ENCODE measurements around the gene CDK14.
A peak's percentile ranks its signal among the peaks of the same experiment; 100 is the strongest.

The CDK14 gene

GRCh38 chr7:90595801-90596670 lies at the start of gene CDK14:
Gene CDK14, plus strand, starts transcription at chr7:90596321. Its CDS starts 307 bp downstream, at chr7:90596628.
- DNase-seq, result peak; percentile 82

GRCh38 chr7:90551036-90551435 lies 45.1 kb upstream of the CDK14 start:
- no peak for DNase-seq

DNA sequence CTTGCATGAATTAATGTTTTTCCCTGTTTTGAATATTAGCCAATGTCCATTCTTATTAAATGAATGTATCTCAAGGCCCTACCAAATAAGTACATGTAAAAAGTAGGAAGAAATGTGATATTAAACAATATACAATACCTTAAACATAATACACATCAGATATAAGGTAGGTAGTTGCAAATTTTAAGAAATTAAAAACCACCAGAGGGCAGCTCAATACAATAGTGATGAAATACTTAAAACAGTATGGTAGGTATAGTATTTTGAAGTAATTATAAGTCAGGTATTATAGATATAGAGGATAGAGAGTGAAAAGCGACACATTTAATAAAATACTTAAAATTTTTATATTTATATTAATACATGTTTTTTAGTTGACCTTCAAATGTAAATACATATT lies 43.6 kb upstream of the CDK14 start:
- DNase-seq, result no peak

GRCh38 chr7:90560730-90561129 lies 35.4 kb upstream of the CDK14 start:
- no peak for DNase-seq

- DNase-seq, result no peak
These were observed 32.8 kb upstream of the CDK14 start for GRCh38 chr7:90563286-90563685.

- DNase-seq, result no peak
These were observed 31.7 kb upstream of the CDK14 start for GRCh38 chr7:90564455-90564854.

GRCh38 chr7:90568213-90568612 lies 27.9 kb upstream of the CDK14 start:
- DNase-seq, result no peak

GRCh38 chr7:90569368-90569767 lies 26.8 kb upstream of the CDK14 start:
- DNase-seq, result no peak

GRCh38 chr7:90570373-90570959 lies 25.7 kb upstream of the CDK14 start:
- no peak for DNase-seq

- no peak for DNase-seq
These were observed 21.8 kb upstream of the CDK14 start for GRCh38 chr7:90574146-90574819.

DNA sequence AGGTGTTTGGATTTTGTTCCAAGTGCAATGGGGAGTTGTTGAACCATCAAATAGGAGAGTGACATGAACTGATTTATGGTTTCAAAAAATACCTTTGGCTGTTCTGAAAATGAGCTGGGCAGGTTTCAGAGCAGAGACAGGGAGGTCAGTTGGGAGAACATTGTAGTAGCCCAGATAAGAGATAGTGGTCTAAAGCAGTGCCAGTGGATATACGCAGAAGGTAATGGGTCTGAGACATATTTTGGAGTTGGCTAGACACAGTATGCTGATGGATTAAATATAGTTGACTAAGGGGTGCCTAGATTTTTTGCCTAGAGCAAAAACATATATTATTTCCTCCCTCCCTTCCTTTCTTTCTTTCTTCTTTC lies 21.3 kb upstream of the CDK14 start:
- no peak for DNase-seq

DNA sequence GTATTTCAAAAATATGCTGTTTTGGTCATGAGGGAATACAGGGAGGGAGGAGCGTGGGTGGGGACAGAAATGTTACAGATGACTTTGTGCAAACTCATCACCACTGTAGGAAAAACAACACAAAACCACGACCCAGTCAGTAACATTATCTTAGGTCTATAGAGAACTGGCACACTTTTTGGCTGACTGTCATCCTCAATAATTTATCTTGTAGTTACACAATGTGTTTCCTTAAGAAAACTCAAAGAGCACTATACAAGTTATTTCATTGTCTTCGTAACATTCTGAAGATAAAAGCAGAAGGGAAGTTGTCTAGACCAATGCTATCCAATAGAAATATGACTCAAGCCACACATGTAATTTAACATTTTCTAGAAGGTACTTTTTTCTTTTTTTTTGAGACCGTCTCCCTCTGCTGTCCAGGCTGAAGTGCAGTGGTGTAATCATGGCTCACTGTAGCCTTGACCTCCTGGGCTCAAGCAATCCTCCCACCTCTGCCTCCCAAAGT lies 16.9 kb upstream of the CDK14 start:
- no peak for DNase-seq

DNA sequence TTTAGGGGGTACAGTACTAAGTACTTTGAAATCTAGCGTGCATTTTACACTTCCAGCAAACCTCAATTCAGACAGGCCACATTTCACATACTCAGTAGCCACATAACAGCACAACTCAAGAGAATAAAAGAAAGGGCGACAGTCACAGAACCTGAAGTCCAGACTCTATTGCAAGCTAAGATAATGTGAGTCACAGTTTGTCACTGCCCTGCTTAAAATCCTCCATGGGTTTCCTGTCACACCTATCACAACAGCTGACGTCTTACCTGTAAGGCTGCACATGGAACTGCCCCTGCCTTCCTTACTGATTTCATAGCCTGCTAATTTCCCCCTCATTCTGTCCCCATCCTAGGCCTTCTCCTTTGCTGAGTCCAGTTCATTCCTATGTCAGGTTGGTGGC lies 16.1 kb upstream of the CDK14 start:
- no peak for DNase-seq

DNA sequence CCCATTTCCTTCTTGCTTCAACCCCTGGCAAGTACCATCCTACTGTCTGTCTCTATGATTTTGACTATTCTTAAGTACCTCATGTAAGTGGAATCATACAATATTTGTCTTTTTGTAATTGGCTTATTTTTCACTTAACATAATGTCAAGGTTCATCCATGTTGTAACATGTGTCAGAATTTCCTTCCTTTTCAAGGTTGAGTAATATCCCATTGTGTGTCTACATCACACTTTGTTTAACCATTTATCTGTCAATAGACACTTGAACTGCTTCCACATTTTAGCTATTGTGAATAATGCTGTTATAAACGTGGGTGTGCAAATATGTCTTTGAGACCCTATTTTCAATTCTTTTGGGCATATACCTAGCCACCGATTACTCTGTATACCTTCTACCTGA lies 14.0 kb upstream of the CDK14 start:
- no peak for DNase-seq

- DNase-seq, result no peak
These were observed 11.7 kb upstream of the CDK14 start for GRCh38 chr7:90584378-90584777.

DNA sequence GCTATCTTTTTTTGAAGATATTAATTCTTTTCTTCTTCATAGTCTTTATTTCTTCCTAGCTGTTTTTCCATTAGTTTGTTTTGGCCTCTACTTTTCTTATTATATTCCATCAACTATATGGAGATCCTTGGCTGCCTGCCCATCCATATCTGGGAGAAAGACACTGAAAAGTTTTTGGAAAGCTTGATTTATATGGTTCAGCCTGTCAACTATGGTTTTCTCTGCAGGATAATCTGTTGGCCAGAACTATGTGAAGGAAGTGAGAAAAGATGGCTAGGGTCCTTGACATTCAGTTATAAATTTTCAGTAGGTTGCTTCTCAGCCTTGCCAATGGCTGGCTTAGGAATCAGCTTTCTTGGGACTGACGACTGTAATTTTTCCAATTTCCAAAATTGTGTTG lies 10.0 kb upstream of the CDK14 start:
- no peak for DNase-seq

DNA sequence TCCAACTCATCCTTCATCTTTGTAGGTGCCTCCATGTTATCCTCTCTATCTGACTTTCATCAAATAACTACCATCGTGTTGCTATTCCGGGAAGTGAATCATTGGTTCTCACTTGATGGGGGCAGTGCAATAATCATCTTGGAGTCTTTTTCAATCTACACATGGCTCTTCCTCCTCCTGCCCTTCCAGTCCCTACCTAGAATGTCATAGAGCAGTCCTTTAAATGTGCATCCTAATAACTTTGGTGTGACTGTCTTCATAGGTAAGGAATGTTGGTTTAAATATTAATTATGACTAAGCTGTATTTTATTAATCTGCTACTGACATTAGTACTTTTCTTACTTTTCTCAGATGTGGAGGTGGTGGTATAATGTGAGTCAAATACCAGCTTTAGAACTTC lies 8.4 kb upstream of the CDK14 start:
- DNase-seq, result no peak

GRCh38 chr7:90592033-90592432 lies 4.1 kb upstream of the CDK14 start:
- DNase-seq, result no peak

DNA sequence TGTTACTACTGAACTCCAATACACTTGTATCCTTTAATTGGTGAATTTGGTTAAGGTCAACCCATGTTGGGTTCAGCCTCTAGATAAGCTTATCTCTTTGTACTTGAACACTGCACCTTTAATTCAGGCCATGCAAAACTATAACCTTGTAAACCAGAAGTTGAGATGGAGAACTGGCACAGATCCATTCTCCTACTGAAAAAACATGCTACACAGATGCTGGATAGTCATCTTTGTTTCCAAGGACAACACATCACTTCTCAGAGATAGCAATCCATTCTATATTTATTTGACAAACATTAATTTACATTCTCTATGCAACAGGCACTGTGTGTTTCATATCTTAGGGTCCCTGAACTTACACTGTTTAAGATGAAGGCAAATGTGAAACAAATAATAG lies 2.9 kb upstream of the CDK14 start:
- no peak for DNase-seq

GRCh38 chr7:90594751-90595317 lies 1.3 kb upstream of the CDK14 start:
- peak; percentile 29 for DNase-seq

DNA sequence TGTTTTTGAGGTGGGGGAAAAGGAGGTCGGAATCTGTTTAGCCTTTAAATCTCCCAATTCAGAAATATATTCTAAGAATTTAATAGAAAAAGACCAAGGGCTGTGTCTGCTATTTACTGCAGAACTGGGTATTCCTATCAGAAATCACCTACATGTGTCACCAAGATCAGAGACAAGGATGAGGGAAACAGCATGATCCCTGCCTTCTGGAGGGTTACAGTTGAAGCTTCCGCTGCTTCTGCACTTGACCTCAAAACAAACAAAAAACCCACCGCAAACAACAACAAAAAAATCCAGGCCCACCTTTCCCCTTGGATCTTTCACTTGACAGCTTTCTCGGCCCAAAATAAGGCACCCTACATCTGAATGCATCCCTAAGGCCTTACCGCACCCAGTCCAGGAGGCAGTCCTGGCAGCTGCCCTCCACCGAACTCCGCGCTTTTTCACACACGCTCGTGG lies 750 bp upstream of the CDK14 start:
- no peak for DNase-seq

DNA sequence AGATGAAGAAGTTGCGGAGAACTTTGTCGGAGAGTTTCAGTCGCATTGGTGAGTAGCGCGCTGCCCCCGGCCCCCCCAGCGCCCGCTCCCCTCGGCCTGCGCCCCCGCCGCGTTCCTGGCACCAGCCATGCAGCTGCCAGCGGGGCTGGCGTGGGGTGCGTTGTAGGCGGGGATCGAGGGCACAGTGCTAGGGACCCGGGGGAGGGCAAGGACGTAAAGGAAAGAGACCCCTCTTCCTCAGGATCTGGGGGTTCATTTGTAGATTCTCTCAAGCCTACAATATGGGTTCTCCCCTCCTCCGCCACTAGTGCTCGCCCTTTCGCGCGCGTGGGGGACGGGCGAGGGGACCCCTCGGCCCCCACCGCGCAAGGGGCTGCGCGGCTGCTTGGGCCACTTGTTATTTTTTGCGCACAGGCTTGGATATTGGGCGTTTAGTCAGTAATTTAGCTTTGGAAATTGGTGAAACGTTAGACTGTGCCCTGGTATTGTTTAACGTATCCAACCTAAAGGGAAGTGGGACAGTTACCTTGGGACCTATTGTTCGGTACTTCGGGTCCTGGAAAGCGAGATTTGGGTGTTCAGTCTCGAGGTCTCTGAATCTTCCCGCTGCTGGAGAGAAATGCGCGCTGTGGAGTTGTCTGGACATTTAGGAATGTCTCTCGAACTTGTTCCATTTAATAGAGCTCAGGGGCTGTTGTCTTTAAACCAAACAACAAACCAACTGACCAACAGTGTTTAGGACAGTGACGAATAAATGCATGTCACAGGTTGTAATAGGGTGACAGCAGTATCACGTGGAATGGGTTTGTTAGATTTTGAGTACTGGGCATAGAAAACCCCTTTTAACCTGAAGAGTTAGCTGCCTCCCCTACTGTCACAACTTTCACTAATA lies 796 bp downstream of the CDK14 start:
- peak; percentile 50 for DNase-seq

Data from femur (tissue), 1 donor.